Endothelial cell (in vitro differentiated cells): ENCODE measurements around the gene RFC3. TPM values are rescaled to one million over a fixed set of nuclear protein-coding genes. Genes with fewer than 3 reads are reported as not detected.

ENCODE experiments used
- DNase-seq: peaks from one replicate; pipeline ENCODE4 v3.0.0; 2021; ENCODE audit warnings: low spot score
- H3K27ac Mint-ChIP-seq: one replicate; pipeline ENCODE4 v1.8.0; 2021; ENCODE audit warnings: mixed read lengths, inconsistent platforms; ENCODE audit not compliant: unreplicated experiment
- H3K27me3 Mint-ChIP-seq: one replicate; pipeline ENCODE4 v1.8.0; 2021; ENCODE audit warnings: mild to moderate bottlenecking, moderate library complexity, mixed read lengths, inconsistent platforms; ENCODE audit not compliant: unreplicated experiment
- H3K36me3 Mint-ChIP-seq: one replicate; pipeline ENCODE4 v1.8.0; 2021; ENCODE audit warnings: mild to moderate bottlenecking, low read depth, mixed read lengths, inconsistent platforms; ENCODE audit not compliant: unreplicated experiment
- H3K4me1 Mint-ChIP-seq: one replicate; pipeline ENCODE4 v1.8.0; 2021; ENCODE audit warnings: mild to moderate bottlenecking, mixed read lengths, inconsistent platforms; ENCODE audit not compliant: unreplicated experiment
- H3K4me3 Mint-ChIP-seq: one replicate; pipeline ENCODE4 v1.8.0; 2021; ENCODE audit warnings: mild to moderate bottlenecking, mixed read lengths, inconsistent platforms; ENCODE audit not compliant: unreplicated experiment
- H3K9me3 Mint-ChIP-seq: one replicate; pipeline ENCODE4 v1.8.0; 2021; ENCODE audit warnings: mixed read lengths, inconsistent platforms; ENCODE audit not compliant: unreplicated experiment
- CTCF ChIP-seq: fragments of 200-600 bp; sonication (generic); IDR thresholded peaks from one replicate; pipeline ENCODE4 v1.5.0; 2021; ENCODE audit warnings: antibody characterized with exemption; ENCODE audit not compliant: unreplicated experiment
- total RNA-seq: library from RNA; stranded (reverse); fragmentation: NEBNext Ultra II Directional; extraction: Animal tissue kit (Norgen Biotek cat#: 25700); gene quantifications from one replicate; pipeline ENCODE4 v1.2.1, GENCODE V29; 2021; ENCODE audit not compliant: unreplicated experiment

The RFC3 gene
- total RNA-seq, 1 donor from 2014 or later, result 11.7 TPM

GRCh38 chr13:33863188-33863789, 45.3 kb downstream of the RFC3 start:
- H3K4me3 Mint-ChIP-seq, result no peak overlapping the region
- no peak overlapping the region for H3K27ac Mint-ChIP-seq
- no peaks in the 10 kb centered on the region for H3K36me3 Mint-ChIP-seq
- no peaks in the 10 kb centered on the region for H3K27me3 Mint-ChIP-seq
- TF ChIP-seq CTCF, result no peak
- H3K9me3 Mint-ChIP-seq, result no peaks in the 10 kb centered on the region
- no peaks in the 10 kb centered on the region for H3K4me1 Mint-ChIP-seq
- no peak for DNase-seq

- no peaks in the 10 kb centered on the region for H3K9me3 Mint-ChIP-seq
- TF ChIP-seq CTCF, result no peak
- H3K36me3 Mint-ChIP-seq, result no peaks in the 10 kb centered on the region
- no peak for DNase-seq
- H3K27me3 Mint-ChIP-seq, result no peaks in the 10 kb centered on the region
- H3K4me1 Mint-ChIP-seq, result no peaks in the 10 kb centered on the region
- H3K4me3 Mint-ChIP-seq, result no peak overlapping the region
- no peak overlapping the region for H3K27ac Mint-ChIP-seq
These were observed 48.0 kb downstream of the RFC3 start for GRCh38 chr13:33865945-33866344.

GRCh38 chr13:33867472-33867871, 49.5 kb downstream of the RFC3 start:
- DNase-seq, result no peak
- Mint-ChIP-seq H3K4me3 (no peak overlapping the region), H3K36me3 (no peaks in the 10 kb centered on the region), H3K4me1 (no peaks in the 10 kb centered on the region), H3K27ac (no peak overlapping the region), H3K27me3 (no peaks in the 10 kb centered on the region), H3K9me3 (no peaks in the 10 kb centered on the region)
- no peak for TF ChIP-seq CTCF

- no peak for DNase-seq
- TF ChIP-seq CTCF, result no peak
- H3K4me3 Mint-ChIP-seq, result no peak overlapping the region
- no peaks in the 10 kb centered on the region for H3K4me1 Mint-ChIP-seq
- H3K9me3 Mint-ChIP-seq, result no peaks in the 10 kb centered on the region
- no peaks in the 10 kb centered on the region for H3K36me3 Mint-ChIP-seq
- H3K27ac Mint-ChIP-seq, result no peak overlapping the region
- no peaks in the 10 kb centered on the region for H3K27me3 Mint-ChIP-seq
These were observed 50.5 kb downstream of the RFC3 start for GRCh38 chr13:33868343-33868994.

- H3K27ac Mint-ChIP-seq, result no peak overlapping the region
- DNase-seq, result no peak
- no peaks in the 10 kb centered on the region for H3K27me3 Mint-ChIP-seq
- no peak for TF ChIP-seq CTCF
- H3K4me1 Mint-ChIP-seq, result no peaks in the 10 kb centered on the region
- no peak overlapping the region for H3K4me3 Mint-ChIP-seq
- no peaks in the 10 kb centered on the region for H3K36me3 Mint-ChIP-seq
- H3K9me3 Mint-ChIP-seq, result no peaks in the 10 kb centered on the region
These were observed 51.1 kb downstream of the RFC3 start for GRCh38 chr13:33869005-33869404.
